MM.1S (cell line): Measurements from ENCODE around the gene KRTAP5-3.

Experiments
- EZH2 ChIP-seq: fragments of 300-600 bp; sonication (generic); optimal IDR thresholded peaks from 2 replicates; pipeline ENCODE3; 2017; ENCODE audit warnings: low read depth, mild to moderate bottlenecking, antibody characterized with exemption, low read length, mixed read lengths
- EZH2phosphoT487 ChIP-seq: fragments of 300-600 bp; sonication (generic); IDR thresholded peaks from 2 replicates; pipeline ENCODE4 v1.6.1; 2018; ENCODE audit warnings: antibody characterized with exemption, low read length
- TF ChIP-seq, protein P1 (sequence below): fragments of 300-600 bp; sonication (generic); IDR thresholded peaks from 2 replicates; pipeline ENCODE4 v1.5.1; 2016; ENCODE audit warnings: antibody characterized with exemption, low read length, mixed read lengths

DNA sequence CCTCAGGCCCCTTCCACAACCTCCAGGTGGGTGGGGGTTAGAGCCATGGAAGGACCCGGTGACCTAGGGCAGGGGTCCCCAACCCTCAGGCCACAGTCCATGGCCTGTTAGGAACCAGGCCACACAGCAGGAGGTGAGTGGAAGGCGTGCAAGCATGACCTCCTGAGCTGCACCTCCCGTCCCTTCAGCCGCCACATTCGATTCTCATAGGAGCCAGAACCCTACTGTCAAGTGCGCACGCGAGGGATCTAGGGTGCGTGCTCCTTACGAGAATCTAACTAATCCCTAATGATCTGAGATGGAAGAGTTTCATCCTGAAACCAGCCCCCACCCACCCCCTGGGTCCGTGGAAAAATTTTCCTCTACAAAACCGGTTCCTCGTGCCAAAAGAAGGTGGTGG, 17.3 kb upstream of the KRTAP5-3 start:
- TF ChIP-seq, protein P1, sequence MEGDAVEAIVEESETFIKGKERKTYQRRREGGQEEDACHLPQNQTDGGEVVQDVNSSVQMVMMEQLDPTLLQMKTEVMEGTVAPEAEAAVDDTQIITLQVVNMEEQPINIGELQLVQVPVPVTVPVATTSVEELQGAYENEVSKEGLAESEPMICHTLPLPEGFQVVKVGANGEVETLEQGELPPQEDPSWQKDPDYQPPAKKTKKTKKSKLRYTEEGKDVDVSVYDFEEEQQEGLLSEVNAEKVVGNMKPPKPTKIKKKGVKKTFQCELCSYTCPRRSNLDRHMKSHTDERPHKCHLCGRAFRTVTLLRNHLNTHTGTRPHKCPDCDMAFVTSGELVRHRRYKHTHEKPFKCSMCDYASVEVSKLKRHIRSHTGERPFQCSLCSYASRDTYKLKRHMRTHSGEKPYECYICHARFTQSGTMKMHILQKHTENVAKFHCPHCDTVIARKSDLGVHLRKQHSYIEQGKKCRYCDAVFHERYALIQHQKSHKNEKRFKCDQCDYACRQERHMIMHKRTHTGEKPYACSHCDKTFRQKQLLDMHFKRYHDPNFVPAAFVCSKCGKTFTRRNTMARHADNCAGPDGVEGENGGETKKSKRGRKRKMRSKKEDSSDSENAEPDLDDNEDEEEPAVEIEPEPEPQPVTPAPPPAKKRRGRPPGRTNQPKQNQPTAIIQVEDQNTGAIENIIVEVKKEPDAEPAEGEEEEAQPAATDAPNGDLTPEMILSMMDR, result no peak
- TF ChIP-seq EZH2, result no peak
- TF ChIP-seq EZH2phosphoT487, result no peak
